PFSK-1 (cell line): ENCODE data around the gene INTS3.

Experiments used
- FOXP2 ChIP-seq: optimal IDR thresholded peaks from 2 replicates; pipeline ENCODE3; 2011; ENCODE audit warnings: borderline replicate concordance, control low read depth, inconsistent platforms; ENCODE audit not compliant: insufficient read depth; ENCODE audit errors: extremely low read length, extremely low read depth
- POLR2AphosphoS5 ChIP-seq: IDR thresholded peaks from 2 replicates; pipeline ENCODE4 v1.6.1; 2012; ENCODE audit warnings: low read depth, mild to moderate bottlenecking, control low read depth, low read length, moderate library complexity
- SIN3A ChIP-seq: IDR thresholded peaks from 2 replicates; pipeline ENCODE4 v1.6.1; 2012; ENCODE audit warnings: mild to moderate bottlenecking, low read length, moderate library complexity, borderline replicate concordance; ENCODE audit not compliant: insufficient read depth
- TAF1 ChIP-seq: IDR thresholded peaks from 2 replicates; pipeline ENCODE4 v1.6.1; 2012; ENCODE audit warnings: low read length, control low read depth, borderline replicate concordance; ENCODE audit not compliant: insufficient read depth
- TF ChIP-seq, protein P1 (sequence below), 2 experiments: IDR thresholded peaks; 2 replicates each; pipeline versions ENCODE4 v1.6.1 to v1.8.0; 2011 to 2012; ENCODE audit warnings: low read depth in 2 of 2, low read length in 2 of 2, control low read depth in 1 of 2, inconsistent platforms in 1 of 2, mild to moderate bottlenecking in 1 of 2, moderate library complexity in 1 of 2; ENCODE audit not compliant: insufficient read depth in 1 of 2

INTS3 gene

DNA sequence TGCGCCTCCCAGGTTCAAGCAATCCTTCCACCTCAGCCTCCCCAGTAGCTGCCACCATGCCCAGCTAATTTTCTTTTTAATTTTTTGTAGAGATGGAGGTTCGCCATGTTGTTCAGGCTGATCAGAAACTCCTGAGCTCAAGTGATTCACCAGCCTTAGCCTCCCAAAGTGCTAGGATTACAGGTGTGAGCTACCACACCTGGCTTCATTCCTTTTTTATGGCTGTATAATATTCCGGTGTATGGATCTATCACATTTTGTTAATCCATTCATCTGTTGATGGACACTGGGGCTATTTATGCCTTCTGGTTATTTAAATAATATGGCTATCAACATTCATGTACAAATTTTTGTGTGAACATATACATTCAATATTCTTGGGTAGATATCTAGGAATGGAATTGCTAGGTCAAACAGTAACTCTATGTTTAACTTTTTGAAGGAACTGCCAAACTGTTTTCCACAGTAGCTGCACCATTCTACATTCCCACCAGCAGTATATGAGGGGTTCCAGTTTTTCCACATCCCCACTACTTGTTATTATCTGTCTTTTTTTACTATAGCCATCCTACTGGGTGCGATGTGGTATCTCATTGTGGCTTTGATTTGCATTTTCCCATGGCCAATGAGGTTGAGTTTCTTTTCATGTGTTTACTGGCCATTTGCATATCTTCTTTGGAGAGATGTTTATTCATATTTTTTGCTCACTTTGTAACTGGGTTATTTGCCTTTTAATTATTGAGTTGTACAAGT is 58.4 kb downstream of the INTS3 start:
- TF ChIP-seq POLR2AphosphoS5 = no peak
- no peak for TF ChIP-seq FOXP2
- TF ChIP-seq, protein P1, sequence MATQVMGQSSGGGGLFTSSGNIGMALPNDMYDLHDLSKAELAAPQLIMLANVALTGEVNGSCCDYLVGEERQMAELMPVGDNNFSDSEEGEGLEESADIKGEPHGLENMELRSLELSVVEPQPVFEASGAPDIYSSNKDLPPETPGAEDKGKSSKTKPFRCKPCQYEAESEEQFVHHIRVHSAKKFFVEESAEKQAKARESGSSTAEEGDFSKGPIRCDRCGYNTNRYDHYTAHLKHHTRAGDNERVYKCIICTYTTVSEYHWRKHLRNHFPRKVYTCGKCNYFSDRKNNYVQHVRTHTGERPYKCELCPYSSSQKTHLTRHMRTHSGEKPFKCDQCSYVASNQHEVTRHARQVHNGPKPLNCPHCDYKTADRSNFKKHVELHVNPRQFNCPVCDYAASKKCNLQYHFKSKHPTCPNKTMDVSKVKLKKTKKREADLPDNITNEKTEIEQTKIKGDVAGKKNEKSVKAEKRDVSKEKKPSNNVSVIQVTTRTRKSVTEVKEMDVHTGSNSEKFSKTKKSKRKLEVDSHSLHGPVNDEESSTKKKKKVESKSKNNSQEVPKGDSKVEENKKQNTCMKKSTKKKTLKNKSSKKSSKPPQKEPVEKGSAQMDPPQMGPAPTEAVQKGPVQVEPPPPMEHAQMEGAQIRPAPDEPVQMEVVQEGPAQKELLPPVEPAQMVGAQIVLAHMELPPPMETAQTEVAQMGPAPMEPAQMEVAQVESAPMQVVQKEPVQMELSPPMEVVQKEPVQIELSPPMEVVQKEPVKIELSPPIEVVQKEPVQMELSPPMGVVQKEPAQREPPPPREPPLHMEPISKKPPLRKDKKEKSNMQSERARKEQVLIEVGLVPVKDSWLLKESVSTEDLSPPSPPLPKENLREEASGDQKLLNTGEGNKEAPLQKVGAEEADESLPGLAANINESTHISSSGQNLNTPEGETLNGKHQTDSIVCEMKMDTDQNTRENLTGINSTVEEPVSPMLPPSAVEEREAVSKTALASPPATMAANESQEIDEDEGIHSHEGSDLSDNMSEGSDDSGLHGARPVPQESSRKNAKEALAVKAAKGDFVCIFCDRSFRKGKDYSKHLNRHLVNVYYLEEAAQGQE (IDR thresholded peaks at IDR 0.05; ENCODE audit: insufficient read depth in 1 of 2, low read depth in 2 of 2, low read length in 2 of 2) = no peak
- no peak for TF ChIP-seq SIN3A
- no peak for TF ChIP-seq TAF1

DNA sequence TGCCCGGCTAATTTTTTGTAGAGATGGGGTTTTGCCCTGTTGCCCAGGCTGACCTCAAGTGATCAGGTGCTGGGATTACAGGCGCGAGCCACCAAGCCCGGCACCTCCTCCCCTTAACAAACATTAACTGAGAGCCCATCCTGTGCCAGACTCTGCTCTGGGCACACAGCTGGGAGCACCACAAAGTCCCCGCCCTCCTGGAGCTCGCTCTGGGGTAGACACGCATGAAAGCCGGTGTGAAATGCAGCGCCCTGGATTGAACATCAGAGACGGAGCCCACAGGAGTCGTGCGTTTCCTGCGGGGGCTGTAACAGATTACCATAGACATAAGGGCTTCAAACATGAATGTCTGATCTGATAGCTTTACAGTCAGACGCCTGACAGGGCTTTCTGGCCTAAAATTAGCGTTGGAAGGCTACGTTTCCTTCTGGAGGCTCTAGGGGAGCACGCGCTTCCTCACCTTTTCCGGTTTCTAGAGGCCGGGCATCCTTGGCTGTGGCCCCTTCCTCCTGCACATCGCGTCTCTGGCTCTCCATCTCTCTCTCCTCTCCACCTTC is 61.7 kb downstream of the INTS3 start:
- no peak for TF ChIP-seq FOXP2
- TF ChIP-seq POLR2AphosphoS5 = no peak
- TF ChIP-seq TAF1 = no peak
- no peak for TF ChIP-seq SIN3A
- TF ChIP-seq, protein P1 (IDR thresholded peaks at IDR 0.05; ENCODE audit: insufficient read depth in 1 of 2, low read depth in 2 of 2, low read length in 2 of 2) = no peak

DNA sequence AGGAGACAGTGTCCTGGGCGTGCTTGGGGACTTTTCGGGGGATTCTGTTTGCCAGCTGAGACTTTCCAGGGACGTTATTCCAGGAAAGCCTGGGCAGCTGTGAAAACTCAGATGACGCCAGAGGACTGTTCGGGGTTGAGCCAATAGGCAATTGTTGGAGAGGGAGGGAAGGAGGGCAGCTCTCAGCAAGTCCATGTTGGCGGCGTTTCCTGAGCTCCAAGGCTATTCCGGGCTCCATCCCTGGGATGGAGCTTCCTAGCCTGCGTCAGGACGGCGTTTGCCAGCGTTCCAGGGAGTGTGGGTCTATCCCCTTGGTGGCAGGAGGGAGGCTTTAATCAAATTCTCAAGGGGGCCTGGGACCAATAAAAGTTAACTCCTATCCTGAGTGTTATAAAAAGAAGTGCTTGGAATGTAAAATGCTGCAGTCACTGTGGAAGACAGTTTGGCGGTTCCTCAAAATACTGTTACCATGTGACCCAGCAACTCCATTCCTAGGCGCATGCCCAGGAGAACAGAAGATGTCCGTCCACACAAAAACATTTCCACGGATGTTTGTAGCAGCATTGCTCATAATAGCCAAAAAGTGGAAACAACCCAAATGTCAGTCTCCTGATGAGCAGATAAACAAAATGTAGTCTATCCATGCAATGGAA is 62.6 kb downstream of the INTS3 start:
- TF ChIP-seq, protein P1 (IDR thresholded peaks at IDR 0.05; ENCODE audit: insufficient read depth in 1 of 2, low read depth in 2 of 2, low read length in 2 of 2) = no peak

DNA sequence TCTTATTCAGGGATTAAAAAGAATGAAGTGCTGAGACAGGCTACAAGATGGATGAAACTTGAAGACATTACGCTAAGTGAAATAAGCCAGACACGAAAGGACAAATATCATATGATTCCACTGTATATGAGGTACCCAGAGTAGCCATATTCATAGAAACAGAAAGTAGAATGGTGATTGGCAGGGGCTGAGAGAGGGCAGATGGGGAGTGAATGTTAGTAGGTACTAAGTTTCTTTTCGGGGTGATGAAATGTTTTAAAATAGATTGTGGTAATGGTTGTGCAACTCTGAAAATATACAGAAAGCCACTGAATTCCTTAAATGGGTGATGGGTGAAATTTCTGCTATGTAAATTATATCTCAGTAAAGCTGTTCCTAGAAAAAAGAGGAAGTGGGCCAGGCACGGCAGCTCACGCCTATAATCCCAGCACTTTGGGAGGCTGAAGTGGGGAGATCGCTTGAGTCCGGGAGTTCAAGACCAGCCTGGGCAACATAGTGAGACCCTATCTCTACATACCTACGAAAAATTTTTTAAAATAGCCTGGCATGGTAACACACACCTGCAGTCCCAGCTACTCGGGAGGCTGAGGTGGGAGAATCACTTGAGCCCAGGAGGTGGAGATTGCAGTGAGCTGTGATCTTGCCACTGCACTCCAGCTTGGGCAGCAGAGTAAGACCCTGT is 63.3 kb downstream of the INTS3 start:
- TF ChIP-seq SIN3A (no peak), POLR2AphosphoS5 (no peak), TAF1 (no peak), FOXP2 (no peak)
- TF ChIP-seq, protein P1 (IDR thresholded peaks at IDR 0.05; ENCODE audit: insufficient read depth in 1 of 2, low read depth in 2 of 2, low read length in 2 of 2) = no peak
